ENCODE measurements around the gene ZNF581.

Gene ZNF581

DNA sequence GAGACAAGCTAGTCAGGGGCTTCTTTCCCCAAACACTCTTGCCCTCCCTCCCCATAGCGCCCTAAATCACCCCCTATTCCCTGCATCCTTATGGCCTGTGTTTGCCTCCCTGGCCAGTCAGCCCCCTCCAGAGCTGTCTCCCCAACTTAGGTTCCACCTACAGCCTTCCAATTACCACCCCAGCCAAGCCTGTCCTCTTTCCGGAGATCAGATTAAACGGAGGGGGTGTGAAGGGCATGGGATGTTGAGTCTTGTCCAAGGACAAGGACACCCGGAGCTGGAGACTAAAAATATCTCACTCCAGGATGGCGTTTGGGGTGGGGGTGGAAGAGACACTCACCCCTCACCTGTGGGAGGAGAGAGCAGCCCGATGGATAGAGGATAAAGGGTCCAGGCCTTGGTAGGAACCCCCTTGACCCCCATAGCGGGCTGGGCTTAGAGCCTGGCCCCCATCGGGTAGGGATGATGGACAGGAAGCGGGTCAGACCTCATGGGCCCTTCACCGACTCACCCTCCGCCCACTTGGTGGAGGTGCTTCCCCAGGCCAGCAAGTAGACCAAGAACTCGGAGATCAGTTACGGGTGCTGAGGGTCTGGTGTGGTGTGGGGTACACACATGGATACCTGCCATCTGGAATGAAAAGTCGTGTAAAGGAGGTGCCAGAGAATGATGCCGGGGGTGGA, 32.0 kb upstream of the ZNF581 start:
- DNase-seq (ENCODE audit: low read depth in 1 of 2, low spot score in 1 of 2), result no peak

DNA sequence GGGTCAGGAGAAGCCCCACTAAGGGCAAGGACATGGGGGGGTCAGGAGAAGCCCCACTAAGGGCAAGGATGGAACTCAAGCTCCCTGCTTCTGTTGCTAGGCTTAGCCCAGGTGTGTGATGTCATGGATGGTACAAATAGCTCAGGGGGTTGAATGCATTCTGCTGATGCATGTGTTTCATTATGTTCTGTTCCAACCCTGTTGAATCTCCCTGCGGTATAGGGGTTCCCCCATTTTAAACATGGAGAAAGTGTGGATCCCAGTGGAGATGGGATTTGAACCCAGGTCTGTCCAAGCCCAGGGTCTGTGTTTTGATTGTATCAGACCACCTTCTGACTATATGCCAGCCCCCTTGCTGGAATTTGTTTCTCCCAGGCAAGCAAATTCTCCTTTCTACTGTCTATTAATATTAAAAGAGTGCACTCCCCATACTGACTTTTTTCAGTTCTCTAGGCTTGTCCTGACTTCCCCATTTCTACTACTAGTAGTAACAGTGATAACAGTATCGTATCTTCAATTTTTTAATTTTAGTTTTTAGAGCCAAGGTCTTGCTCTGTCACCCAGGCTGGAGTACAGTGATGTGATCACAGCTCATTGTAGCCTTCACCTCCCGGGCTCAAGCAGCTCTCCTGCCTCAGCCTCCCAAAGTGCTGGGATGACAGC, 31.3 kb upstream of the ZNF581 start:
- DNase-seq (ENCODE audit: low read depth in 1 of 2, low spot score in 1 of 2), result no peak

DNA sequence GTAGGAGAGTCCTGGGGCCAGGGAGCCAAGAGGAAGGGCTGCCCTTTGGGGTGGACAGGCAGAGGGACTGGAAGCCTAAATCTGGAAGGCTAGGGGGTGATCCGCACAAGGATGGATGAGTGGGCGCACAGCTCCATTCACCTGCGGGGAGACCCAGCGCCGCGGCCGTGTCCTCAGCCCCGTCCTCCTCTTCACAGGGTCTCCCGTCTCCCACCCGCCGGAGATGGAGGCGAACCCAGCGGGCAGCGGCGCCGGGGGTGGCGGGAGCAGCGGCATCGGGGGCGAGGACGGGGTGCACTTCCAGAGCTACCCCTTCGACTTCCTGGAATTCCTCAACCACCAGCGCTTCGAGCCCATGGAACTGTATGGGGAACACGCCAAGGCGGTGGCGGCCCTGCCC, 30.1 kb upstream of the ZNF581 start:
- DNase-seq (ENCODE audit: low read depth in 1 of 2, low spot score in 1 of 2), result no peak

- no peak for DNase-seq (ENCODE audit: low read depth in 1 of 2, low spot score in 1 of 2)
Measured at GRCh38 chr19:55613930-55614710, 29.3 kb upstream of the ZNF581 start.

- no peak for DNase-seq (ENCODE audit: low read depth in 1 of 2, low spot score in 1 of 2)
Measured at GRCh38 chr19:55614711-55615542, 28.5 kb upstream of the ZNF581 start.

DNA sequence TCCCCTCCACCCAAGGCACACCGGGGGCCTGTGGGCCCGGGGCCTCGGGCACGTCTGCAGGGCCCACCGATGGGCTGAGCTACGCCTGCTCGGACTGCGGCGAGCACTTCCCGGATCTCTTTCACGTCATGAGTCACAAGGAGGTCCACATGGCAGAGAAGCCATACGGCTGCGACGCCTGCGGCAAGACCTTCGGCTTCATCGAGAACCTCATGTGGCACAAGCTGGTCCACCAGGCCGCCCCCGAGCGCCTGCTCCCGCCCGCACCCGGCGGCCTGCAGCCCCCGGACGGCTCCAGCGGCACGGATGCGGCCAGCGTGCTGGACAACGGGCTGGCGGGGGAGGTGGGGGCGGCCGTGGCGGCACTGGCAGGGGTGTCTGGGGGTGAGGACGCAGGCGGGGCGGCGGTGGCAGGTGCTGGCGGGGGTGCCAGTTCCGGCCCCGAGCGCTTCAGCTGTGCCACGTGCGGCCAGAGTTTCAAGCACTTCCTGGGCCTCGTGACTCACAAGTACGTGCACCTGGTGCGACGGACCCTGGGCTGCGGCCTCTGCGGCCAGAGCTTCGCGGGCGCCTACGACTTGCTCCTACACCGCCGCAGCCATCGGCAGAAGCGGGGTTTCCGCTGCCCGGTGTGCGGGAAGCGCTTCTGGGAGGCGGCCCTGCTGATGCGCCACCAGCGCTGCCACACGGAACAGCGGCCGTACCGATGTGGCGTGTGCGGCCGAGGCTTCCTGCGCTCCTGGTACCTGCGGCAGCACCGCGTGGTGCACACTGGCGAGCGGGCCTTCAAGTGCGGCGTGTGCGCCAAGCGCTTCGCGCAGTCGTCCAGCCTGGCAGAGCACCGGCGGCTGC, 27.7 kb upstream of the ZNF581 start:
- no peak for DNase-seq (ENCODE audit: low read depth in 1 of 2, low spot score in 1 of 2)

- DNase-seq (ENCODE audit: low read depth in 1 of 2, low spot score in 1 of 2), result no peak
Measured at GRCh38 chr19:55616395-55616875, 27.0 kb upstream of the ZNF581 start.

DNA sequence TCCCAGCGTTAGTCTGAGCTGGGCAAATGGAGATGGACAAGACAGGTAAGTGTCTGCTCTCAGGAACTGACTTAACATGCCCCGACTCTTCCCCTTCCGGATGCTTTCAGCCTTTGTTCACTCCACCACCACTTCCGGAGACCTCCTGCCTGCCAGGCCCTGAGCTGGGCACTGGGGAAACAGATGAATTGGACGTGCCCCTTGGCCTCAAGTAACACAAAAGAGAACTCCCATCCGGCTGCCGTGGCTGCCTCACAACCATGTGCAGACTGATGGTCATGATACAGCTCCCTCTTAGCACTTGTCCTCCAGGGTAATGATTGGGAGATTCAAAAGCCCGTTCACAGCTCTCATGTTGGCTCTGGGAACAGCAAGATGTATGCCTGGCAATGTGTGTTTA, 26.0 kb upstream of the ZNF581 start:
- no peak for DNase-seq (ENCODE audit: low read depth in 1 of 2, low spot score in 1 of 2)

DNA sequence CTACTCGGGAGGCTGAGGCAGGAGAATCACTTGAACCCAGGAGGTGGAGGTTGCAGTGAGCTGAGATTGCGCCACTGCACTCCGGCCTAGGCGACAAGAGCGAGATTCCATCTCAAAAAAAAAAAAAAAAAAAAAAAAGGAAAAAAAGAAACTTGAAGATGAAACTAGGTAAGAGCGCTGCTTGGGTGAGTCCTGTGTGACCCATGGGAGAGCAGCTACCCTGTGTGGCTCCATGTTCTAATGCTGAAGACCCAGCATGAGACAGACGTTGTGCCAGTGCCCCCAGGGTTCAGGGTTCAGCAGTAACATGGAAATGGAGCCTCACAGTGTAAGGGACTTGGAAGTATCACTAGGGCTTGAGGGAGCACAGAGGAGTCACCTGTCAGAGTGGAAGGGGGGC, 25.0 kb upstream of the ZNF581 start:
- no peak for DNase-seq (ENCODE audit: low read depth in 1 of 2, low spot score in 1 of 2)

GRCh38 chr19:55619286-55619685, 24.2 kb upstream of the ZNF581 start:
- no peak for DNase-seq (ENCODE audit: low read depth in 1 of 2, low spot score in 1 of 2)

GRCh38 chr19:55620410-55621204, 22.8 kb upstream of the ZNF581 start:
- no peak for DNase-seq (ENCODE audit: low read depth in 1 of 2, low spot score in 1 of 2)

DNA sequence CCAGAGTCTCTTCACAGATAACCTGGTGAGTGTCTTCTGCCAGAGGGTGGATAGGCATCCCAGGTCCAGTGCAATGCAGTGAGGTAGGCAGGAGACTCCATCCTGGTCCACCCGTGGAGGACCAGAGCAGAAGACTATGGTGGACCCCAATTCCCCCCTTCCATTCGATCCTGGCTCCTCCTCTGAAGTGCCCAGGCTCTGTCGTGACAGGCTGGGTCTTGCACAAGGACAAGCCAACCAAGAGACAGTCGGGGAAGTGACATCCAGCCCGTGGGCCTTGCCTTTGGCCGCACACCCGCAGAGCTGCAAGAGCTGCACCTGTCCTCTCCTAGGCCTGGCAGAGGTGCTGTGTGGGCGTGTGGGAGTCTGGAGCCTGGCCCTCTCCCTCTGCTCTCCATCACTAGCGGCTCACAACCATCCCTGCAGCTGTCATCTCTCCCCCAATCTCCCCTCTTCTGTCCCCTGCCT, 22.2 kb upstream of the ZNF581 start:
- DNase-seq (ENCODE audit: low read depth in 1 of 2, low spot score in 1 of 2), result no peak

GRCh38 chr19:55621673-55622231, 21.7 kb upstream of the ZNF581 start:
- DNase-seq (ENCODE audit: low read depth in 1 of 2, low spot score in 1 of 2), result no peak

GRCh38 chr19:55622242-55622969, 21.0 kb upstream of the ZNF581 start:
- DNase-seq (ENCODE audit: low read depth in 1 of 2, low spot score in 1 of 2), result no peak

GRCh38 chr19:55623130-55623529, 20.3 kb upstream of the ZNF581 start:
- no peak for DNase-seq (ENCODE audit: low read depth in 1 of 2, low spot score in 1 of 2)

GRCh38 chr19:55623561-55623960, 19.9 kb upstream of the ZNF581 start:
- DNase-seq (ENCODE audit: low read depth in 1 of 2, low spot score in 1 of 2), result no peak

GRCh38 chr19:55624109-55625003, 19.1 kb upstream of the ZNF581 start, which contains the start of gene ZNF784:
TSS of gene ZNF784 (minus strand) at chr19:55624566. CDS start at chr19:55624561, 5 bp downstream.
- peak; percentile 87 to 90 for DNase-seq (ENCODE audit: low read depth in 1 of 2, low spot score in 1 of 2)
